SH-SY5Y (cell line): ENCODE data around the gene PFKFB2.

Experiments used
- GATA2 ChIP-seq: IDR thresholded peaks from 2 replicates; pipeline ENCODE4 v1.6.1; 2011; ENCODE audit warnings: mild to moderate bottlenecking, low read depth, low read length
- GATA3 ChIP-seq: IDR thresholded peaks from 2 replicates; pipeline ENCODE4 v1.6.1; 2011; ENCODE audit warnings: low read depth, mild to moderate bottlenecking, low read length, moderate library complexity

DNA sequence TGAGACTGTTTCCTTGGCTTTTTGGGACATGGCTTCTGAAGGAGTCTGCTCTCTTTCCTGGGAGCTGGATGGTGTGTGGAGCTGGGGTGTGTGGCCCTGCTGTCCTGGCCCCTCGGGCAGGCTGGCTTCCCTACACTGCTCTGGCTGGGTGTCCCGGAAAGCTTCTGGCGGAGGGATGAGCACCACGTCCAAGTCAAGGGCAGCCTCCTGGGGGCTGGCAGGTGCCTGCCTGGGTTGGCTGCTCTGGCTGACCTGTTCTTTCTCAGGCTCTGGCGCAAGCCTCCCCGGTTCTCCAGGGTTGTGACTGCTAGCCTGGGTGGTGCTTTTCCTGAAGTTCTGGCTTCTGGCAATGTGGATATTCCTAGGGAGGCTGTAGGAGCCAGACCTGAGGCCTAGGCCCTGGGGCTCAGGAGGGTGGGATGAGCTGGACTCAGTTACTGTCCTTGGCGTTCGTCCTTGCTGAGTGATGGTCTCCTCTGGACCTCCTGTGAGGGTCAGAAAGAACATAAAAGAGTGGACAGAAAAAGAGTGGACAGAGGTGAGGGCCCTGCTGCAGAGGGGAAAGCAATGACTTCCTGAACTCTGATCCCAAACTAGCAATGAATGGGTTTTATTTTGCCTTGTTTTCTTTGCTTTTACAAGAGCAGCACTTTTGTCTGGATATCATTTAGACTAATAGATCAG, 29.9 kb upstream of the PFKFB2 start:
- no peak for TF ChIP-seq GATA2
- TF ChIP-seq GATA3, result no peak
